HG03280 (cell line): ENCODE results near the gene ITGB7.

Source experiments
- ATAC-seq: cut with Tn5 transposase; IDR thresholded peaks from one replicate; pipeline ENCODE4 v1.9.1; 2021; ENCODE audit warnings: mild to moderate bottlenecking, moderate library complexity; ENCODE audit not compliant: unreplicated experiment

The ITGB7 gene

GRCh38 chr12:53198486-53199110 is 8.5 kb downstream of the ITGB7 start:
- no peak for ATAC-seq

- ATAC-seq, result no peak
Measured at GRCh38 chr12:53197011-53197640, 9.9 kb downstream of the ITGB7 start.

GRCh38 chr12:53196486-53196885 is 10.6 kb downstream of the ITGB7 start:
- no peak for ATAC-seq

DNA sequence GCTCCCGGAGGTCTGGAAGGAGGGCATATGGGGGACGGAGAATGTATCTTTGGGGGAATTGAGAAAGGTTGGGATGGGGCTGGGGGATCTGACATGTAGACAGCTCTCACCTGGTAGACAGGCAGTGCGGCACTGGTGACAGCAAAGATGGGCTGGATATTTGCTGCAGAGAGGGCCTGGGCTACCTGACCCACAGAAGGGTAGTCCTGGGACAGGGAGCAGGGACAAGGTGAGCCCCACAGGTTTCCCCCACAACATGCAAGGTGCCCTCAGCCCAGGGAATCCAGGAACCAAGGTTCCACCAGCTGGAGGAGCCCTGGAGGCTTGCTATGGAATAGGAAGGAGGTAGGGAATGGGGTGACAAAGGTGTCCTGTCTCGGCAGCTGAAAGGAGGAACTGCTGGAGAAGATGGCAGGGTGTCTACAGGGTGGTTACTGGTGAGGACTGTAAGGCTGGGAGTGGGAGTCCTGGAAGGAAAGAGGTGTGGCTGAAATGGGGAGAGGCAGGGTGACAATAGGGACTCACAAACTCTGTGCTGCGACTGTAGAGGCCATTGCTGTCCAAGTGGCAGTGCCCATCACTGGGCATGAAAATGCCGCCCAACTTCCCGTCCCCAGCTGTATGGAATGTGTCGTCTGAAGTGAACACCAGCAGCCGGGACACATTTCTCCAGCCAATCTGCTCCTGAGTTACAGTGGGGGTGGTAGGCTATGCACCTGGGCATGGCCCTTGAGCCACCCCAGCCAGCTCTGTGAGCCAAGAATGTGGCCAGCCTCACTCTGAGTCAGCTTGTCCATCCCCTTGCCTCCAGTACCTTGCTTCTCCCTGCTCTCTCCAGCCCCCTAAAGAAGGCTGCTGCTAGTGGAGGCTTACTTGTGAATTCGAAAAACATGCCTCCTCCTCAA is 11.3 kb downstream of the ITGB7 start:
- ATAC-seq, result no peak

- ATAC-seq, result no peak
Measured at GRCh38 chr12:53194973-53195372, 12.1 kb downstream of the ITGB7 start.

GRCh38 chr12:53193985-53194716 is 12.9 kb downstream of the ITGB7 start:
- ATAC-seq, result no peak

DNA sequence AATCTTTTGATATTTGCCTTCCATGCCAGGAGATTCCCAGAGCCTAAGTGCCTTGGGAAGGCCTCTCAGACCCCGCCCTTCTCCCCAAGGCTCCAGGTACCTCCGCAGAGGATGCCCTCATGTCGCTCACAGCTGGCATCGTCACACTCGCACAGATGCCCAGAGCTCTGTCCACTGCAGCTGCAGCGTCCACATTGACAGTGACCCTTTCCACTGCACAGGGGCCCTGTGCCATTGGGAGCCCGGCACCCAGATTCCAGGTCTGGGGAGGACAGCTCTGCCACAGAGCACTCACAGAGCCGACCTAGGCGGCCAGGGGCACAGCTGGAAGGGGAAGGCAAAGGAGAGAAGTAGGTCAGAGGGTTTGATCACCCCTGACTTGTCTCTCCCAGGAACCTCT is 14.0 kb downstream of the ITGB7 start:
- ATAC-seq, result no peak

DNA sequence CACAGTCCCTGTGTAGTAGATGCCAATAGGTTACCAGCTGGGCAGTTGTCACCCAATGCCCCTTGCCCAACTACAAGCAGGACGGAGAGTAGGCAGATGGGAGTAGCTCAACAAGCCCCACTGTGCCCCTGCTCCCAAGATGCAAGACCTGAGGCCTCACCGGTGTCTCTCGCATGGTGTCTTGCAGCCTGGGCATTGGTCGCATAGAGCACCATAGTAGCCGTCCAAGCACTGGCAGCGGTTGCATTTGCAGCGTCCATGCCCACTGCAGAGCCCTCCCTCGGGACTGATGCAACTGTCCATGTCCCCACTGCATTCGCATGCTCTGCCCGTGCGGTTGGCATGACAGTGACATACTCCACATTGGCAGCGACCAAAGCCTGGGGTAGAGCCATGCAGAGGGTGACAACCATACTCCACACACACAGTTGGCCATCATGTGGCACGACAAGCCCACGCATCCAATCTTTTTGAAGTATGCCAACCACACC is 14.5 kb downstream of the ITGB7 start:
- no peak for ATAC-seq

DNA sequence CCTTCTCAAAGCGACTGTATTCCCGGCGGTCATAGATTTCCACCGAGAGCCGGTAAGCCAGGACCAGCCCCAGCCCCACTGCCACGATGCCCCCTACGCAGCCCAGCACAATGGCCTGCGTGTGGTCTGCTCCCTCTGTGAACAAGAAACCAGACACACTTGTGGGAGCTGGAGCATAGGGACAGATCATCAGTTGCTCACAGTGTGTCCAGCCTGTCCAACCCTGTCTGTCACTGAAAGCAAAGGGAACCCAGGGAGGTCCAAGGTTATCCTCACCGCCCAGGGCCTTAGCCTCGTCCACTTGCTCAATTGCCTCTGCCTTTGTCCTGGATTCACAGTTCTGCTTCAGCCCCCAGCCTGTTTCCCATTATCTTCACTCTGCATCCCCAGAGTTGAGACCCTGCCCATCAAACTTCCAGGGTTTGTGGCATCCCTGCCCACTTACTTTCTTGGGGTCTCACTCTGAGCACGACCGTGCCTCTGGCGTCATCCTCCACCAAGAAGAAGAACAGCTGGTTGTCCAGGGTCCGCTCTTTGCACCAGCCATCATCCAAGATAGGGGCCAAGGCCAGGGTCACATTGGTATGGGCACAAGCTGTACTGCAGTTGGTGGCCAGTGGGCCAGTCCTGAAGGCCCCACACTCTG is 15.0 kb downstream of the ITGB7 start:
- no peak for ATAC-seq

DNA sequence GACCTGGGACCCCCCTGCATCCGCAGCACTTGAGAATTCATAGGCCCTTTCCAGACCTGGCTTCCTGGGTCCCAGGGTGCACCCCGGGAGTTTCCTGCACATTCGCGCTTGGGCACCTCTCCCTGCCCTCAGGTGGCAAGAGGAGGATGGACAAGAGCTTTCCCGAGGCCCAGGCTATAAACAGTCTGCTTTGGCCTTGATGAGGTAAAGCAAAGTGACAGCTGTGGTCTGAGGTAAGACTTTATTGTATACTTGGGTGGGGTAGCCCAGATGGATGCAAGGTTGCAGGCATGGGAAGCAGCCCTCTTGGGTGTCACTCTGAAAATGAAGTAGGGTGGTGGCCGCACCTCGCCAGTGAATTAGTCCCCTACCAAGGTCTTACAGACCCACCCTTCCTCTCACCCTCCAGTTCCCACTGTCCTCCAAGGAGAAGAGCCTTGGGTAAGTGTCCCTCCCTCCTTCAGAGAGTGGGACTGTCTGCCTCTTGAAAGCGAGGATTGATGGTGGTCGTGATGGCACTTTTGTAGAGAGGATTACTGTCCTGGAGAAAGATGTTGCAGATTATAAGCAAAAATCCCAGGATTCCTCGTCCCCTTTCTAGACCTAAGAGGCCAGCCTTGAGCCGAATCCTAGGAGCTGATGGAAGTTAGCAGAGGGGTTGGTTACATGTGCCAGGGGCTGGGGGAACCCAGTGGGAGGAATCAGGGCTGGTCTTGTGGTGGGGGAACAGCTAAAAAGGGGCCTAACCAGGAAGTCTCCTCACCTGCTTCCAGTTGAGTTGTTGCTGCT is 15.8 kb downstream of the ITGB7 start:
- ATAC-seq, result no peak

DNA sequence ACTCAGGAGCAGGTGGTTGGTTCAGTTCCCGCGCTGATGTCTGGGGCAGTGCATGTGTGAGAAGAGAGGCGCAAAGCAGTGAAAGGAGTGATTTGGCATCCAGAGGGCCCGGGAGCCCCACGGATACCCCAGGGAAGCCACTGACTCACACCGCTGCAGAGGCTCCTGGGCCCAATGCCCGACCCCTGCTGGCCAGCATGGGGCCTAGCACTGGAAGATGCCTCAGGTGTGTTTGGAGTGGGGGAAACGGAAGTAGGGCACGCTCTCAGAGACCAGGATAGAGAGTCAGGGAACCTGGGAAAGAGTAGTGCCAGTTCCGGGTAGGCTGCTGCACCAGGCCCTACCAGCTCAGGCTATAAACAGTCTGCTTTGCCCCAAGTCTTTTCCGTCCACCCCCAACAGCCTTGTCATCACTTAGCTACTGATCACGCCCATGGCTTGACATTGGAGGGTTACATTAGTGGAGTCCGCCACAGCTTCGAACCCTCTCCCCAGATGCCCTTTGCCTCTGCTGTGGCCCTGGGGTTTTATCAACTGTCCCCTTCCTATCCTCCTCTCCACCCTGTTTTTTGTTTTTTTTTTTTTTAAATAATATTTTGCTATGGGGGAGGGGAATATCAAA is 16.8 kb downstream of the ITGB7 start:
- ATAC-seq, result no peak

GRCh38 chr12:53187145-53187899 is 19.7 kb downstream of the ITGB7 start:
- no peak for ATAC-seq

DNA sequence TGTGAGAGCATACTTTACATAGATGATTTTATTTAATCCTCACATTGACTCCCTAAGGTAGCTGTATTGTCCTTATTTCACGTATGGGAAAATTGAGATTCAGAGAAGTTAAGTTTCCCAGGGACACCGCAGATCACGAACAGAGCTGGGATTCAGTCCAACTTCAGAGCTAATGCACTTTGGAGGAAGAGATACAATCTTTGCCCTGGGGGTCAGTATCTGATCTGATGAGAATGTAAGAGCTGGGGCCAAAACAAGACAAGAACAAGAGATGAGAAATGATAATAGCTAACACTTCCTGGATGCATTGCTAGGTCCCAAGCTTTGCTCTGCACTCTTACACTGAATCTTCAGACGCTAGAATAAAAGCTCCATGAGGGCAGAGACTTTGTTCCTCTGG is 20.3 kb downstream of the ITGB7 start:
- ATAC-seq, result no peak

GRCh38 chr12:53185582-53186153 is 21.4 kb downstream of the ITGB7 start:
- no peak for ATAC-seq

- no peak for ATAC-seq
Measured at GRCh38 chr12:53184828-53185227, 22.2 kb downstream of the ITGB7 start.

DNA sequence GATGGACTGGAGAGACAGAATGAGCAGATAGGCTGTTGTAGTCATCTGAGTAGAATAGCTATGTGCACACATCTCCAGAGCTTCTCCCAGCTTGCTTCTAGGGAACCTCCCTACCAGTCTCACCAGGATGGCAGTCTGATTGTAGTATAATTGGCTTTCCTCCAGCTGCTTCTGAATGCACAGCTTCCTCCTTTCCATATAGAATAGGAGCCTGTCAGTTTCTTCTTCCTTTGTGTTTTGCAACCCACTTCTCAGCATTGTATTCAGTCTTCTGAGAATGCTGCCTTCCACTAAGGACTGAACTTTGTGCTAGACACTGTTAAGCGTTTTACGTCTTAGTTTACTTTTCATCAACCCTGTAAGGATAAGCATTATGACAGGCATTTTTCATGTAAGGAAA is 24.1 kb downstream of the ITGB7 start:
- no peak for ATAC-seq

GRCh38 chr12:53181935-53182334 is 25.1 kb downstream of the ITGB7 start:
- no peak for ATAC-seq

DNA sequence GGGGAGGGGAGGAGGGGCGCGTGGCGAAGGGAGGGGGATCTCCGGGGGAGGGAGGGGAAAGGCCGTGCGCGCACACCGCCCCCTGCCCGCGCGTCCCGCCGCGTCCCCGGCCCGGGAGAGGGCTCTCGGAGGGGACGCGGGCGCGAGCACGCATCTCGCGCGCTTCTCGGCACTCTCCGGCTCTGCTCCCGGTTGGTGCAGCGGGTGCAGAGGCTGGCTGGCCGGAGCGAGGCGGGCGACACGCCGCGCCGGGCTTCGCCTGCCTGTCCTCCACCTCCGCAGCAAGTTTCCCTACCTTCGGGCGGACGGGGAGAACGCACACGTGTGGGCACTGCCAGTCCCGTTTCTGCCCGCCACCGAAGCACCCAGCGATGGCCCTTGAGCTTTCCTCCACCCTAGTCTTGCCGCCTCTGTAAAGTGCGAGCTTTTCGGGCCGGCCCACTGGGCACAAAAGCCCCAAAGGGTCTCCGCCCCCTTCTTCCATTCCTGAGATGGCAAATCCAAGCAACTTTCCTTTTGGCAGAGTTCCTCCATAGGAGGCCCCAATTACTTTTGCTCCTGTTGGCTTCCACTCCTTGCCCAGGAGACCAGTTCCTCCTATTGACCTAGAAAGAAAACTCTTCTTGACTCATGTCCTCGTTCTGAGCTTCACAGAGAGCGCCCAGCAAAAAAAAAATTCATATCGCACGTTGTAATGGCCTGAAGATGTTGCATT is 26.0 kb downstream of the ITGB7 start:
- peak; percentile 52 for ATAC-seq
